ENCODE results near the gene REEP3. TPM values are rescaled to one million over a fixed set of nuclear protein-coding genes. Genes with fewer than 3 reads are reported as not detected.

REEP3 gene
- total and polyA plus RNA-seq, 2 of the 8 experiments (the other 6 are each of a cell fraction or from before 2014, with no cell fraction given): 5.8 to 31.5 TPM

DNA sequence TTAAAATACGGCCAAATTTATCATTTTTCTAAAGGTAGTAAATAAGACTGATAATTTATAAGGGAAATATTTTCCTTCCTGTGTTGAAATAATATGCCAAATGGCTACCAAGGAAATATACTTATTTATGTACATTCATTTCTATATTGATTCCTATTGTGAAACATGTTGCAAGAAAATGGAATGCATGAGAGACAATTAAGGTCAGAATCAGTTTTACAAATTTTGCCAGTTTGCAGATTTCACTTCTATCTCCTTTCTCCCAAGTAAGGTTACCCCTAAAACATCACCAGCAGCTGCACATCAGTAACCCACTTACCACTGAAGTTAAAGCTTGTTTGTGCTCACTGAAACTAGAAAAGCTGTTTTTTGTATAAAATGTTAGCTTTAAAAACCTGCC lies 19.2 kb upstream of the REEP3 start:
- Histone ChIP-seq H3K14ac (ENCODE audit: insufficient read length) (no peak overlapping the region), H4K8ac (ENCODE audit: extremely low read depth, insufficient read depth, low read length) (no peak overlapping the region), H2BK12ac (ENCODE audit: low read depth, low read length) (no peak overlapping the region), H2BK15ac (ENCODE audit: low read length) (no peak overlapping the region), H3K9ac (replicated peaks in 1 of 4; ENCODE audit: extremely low read depth in 1 of 4, low read depth in 3 of 4, low read length in 3 of 4) (no peak overlapping the region), H3K4ac (replicated peaks; ENCODE audit: insufficient read length, low read depth, low read length) (no peak overlapping the region), H4K91ac (replicated peaks; ENCODE audit: insufficient read length, low read length) (no peak overlapping the region), H3K27ac (ENCODE audit: low read depth, low read length) (no peak overlapping the region), H2AK5ac (ENCODE audit: low read depth, low read length) (no peak overlapping the region), H3K4me3 (ENCODE audit: extremely low read depth in 1 of 4, insufficient read depth in 2 of 4, low read depth in 3 of 4, low read length in 4 of 4) (no peak overlapping the region), H3K27me3 (replicated peaks in 1 of 4; ENCODE audit: control insufficient read depth in 3 of 4, extremely low read depth in 1 of 4, insufficient read depth in 3 of 4, low read length in 3 of 4) (no peaks in the 10 kb centered on the region), H3K4me1 (replicated peaks in 1 of 4; ENCODE audit: control insufficient read depth in 3 of 4, insufficient read depth in 4 of 4, low read length in 3 of 4) (peaks cover 0 to 18% (median 12%) of the 10 kb centered on the region in 4 experiments; a peak in 6 of 7 replicates), H3K79me1 (ENCODE audit: low read depth, low read length) (no peaks in the 10 kb centered on the region; the same call in 1 of the 2 replicates), H2BK120ac (replicated peaks; ENCODE audit: low read depth, low read length) (no peak overlapping the region), H3K23me2 (ENCODE audit: low read depth, low read length) (no peaks in the 10 kb centered on the region; the same call in 1 of the 2 replicates), H4K20me1 (replicated peaks in 1 of 2; ENCODE audit: control insufficient read depth in 1 of 2, insufficient read depth in 2 of 2, low read length in 2 of 2) (no peaks in the 10 kb centered on the region), H4K5ac (ENCODE audit: insufficient read length, low read depth, low read length) (no peak overlapping the region), H2AFZ (ENCODE audit: low read length) (no peak overlapping the region), H3K18ac (ENCODE audit: extremely low read depth, low read length) (no peak overlapping the region), H3K56ac (replicated peaks; ENCODE audit: insufficient read length, low read depth, low read length) (no peak overlapping the region), H3K4me2 (ENCODE audit: insufficient read depth in 1 of 2, low read depth in 2 of 2, low read length in 2 of 2) (no peak overlapping the region), H3K79me2 (ENCODE audit: control insufficient read depth in 1 of 2, insufficient read depth in 2 of 2, low read length in 2 of 2) (peaks cover 0 to 88% of the 10 kb centered on the region in 2 experiments; a peak in 2 of 4 replicates), H3K9me3 (ENCODE audit: insufficient read depth in 2 of 2, low read depth in 1 of 2, low read length in 1 of 2) (no peaks in the 10 kb centered on the region), H3K36me3 (ENCODE audit: control insufficient read depth in 2 of 4, insufficient read depth in 4 of 4, low read length in 3 of 4) (no peaks in the 10 kb centered on the region), H2BK20ac (ENCODE audit: low read length) (no peak overlapping the region), H2BK5ac (ENCODE audit: low read depth, low read length) (no peak overlapping the region), H3K23ac (ENCODE audit: insufficient read length) (no peak overlapping the region)
- no peak for FAIRE-seq
- ChIA-PET CTCF (ENCODE audit: partially characterized antibody) (interaction anchor here (1.4 kb wide), 2 partner anchors 14 to 127 kb away, joined by 5 read pairs; no protein-coding TSS in a partner anchor), POLR2A (ENCODE audit: partially characterized antibody) (interaction anchor here (0.9 to 8.4 kb wide), 4 partner anchors 13 to 237 kb away, joined by 3 to 49 read pairs (median 20); partner anchors contain the start of gene REEP3)
- 94% methylated on average over 1 of the region's 1 CpG; no CpG with 5 or more reads in 1 of the 2 experiments for WGBS, 2 experiments (ENCODE audit: extremely low coverage in 1 of 2, insufficient coverage in 1 of 2, insufficient read length in 1 of 2, insufficient replicate concordance in 2 of 2, low coverage in 1 of 2, low lambda C conversion rate in 2 of 2, missing lambda C conversion rate in 1 of 2)
- no peak for DNase-seq (ENCODE audit: low read depth in 1 of 2, low spot score in 2 of 2)
- TF ChIP-seq TAF1 (IDR thresholded peaks at IDR 0.05; ENCODE audit: low read depth, low read length) (no peak), SIX5 (IDR thresholded peaks at IDR 0.05; ENCODE audit: low read depth, low read length) (no peak), TEAD4 (IDR thresholded peaks at IDR 0.05; ENCODE audit: low read depth, low read length) (no peak), RBBP5 (IDR thresholded peaks at IDR 0.05; ENCODE audit: borderline replicate concordance, low read depth, low read length) (no peak), SP4 (IDR thresholded peaks at IDR 0.05; ENCODE audit: low read length) (no peak), HDAC2 (IDR thresholded peaks at IDR 0.05; ENCODE audit: borderline replicate concordance in 1 of 2, low read depth in 2 of 2, low read length in 2 of 2) (no peak), EGR1 (IDR thresholded peaks at IDR 0.05; ENCODE audit: borderline replicate concordance, low read depth, low read length) (no peak), GTF2F1 (IDR thresholded peaks at IDR 0.05; ENCODE audit: borderline replicate concordance, low read depth, low read length) (no peak), SRF (IDR thresholded peaks at IDR 0.05; ENCODE audit: low read depth, low read length) (no peak), RAD21 (IDR thresholded peaks at IDR 0.05 in 1 of 2, conservative IDR thresholded peaks at IDR 0.05 in 1 of 2; ENCODE audit: low read depth in 2 of 2, low read length in 2 of 2) (no peak)
- TF ChIP-seq, protein P1, sequence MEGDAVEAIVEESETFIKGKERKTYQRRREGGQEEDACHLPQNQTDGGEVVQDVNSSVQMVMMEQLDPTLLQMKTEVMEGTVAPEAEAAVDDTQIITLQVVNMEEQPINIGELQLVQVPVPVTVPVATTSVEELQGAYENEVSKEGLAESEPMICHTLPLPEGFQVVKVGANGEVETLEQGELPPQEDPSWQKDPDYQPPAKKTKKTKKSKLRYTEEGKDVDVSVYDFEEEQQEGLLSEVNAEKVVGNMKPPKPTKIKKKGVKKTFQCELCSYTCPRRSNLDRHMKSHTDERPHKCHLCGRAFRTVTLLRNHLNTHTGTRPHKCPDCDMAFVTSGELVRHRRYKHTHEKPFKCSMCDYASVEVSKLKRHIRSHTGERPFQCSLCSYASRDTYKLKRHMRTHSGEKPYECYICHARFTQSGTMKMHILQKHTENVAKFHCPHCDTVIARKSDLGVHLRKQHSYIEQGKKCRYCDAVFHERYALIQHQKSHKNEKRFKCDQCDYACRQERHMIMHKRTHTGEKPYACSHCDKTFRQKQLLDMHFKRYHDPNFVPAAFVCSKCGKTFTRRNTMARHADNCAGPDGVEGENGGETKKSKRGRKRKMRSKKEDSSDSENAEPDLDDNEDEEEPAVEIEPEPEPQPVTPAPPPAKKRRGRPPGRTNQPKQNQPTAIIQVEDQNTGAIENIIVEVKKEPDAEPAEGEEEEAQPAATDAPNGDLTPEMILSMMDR (IDR thresholded peaks at IDR 0.05; ENCODE audit: control extremely low read depth in 1 of 3, insufficient read depth in 1 of 3, low read depth in 1 of 3, low read length in 3 of 3): no peak

Data from H1 (cell line).